HepG2 (cell line): Measurements from ENCODE around the gene SSC5D. TPM values are rescaled to one million over a fixed set of nuclear protein-coding genes. Genes with fewer than 3 reads are reported as not detected.

Experiments
- CBX2 ChIP-seq, 2 experiments: fragments of 200-600 bp in 1 of 2; sonication (generic); formaldehyde crosslinking in 1 of 2; IDR thresholded peaks; 2 replicates each; pipeline versions ENCODE4 v1.7.0 to v1.8.1; 2018 to 2022; ENCODE audit warnings: low read depth in 2 of 2, low read length in 1 of 2, mild to moderate bottlenecking in 1 of 2, missing genetic modification reagents in 1 of 2
- FOXP1 ChIP-seq, 2 experiments: fragments of 450-650 bp in 1 of 2; IDR thresholded peaks; 2 replicates each; pipeline ENCODE4 v1.6.1; 2017 to 2018; ENCODE audit warnings: antibody characterized with exemption in 1 of 2
- HDAC1 ChIP-seq: sonication (generic); formaldehyde crosslinking; IDR thresholded peaks from 2 replicates; pipeline ENCODE4 v1.5.1; 2020; ENCODE audit warnings: mild to moderate bottlenecking, missing genetic modification reagents
- IKZF1 ChIP-seq: fragments of 450-650 bp; IDR thresholded peaks from 2 replicates; pipeline ENCODE4 v1.7.1; 2016
- KAT7 ChIP-seq: IDR thresholded peaks from 2 replicates; pipeline ENCODE4 v1.6.1; 2018; ENCODE audit warnings: borderline replicate concordance, missing compliant biosample characterization
- KDM3A ChIP-seq: IDR thresholded peaks from 2 replicates; pipeline ENCODE4 v1.6.1; 2018; ENCODE audit warnings: low read depth, missing compliant biosample characterization
- MAZ ChIP-seq, 2 experiments: sonication (generic) in 1 of 2; formaldehyde crosslinking in 1 of 2; IDR thresholded peaks; 2 replicates each; pipeline versions ENCODE4 v1.5.0 to v1.6.1; 2012 to 2020; ENCODE audit warnings: low read depth in 2 of 2, mild to moderate bottlenecking in 2 of 2, borderline replicate concordance in 1 of 2, improper control_type of control experiment in 1 of 2, low read length in 1 of 2, missing genetic modification reagents in 1 of 2, moderate library complexity in 1 of 2
- MYC ChIP-seq: sonication (generic); formaldehyde crosslinking; IDR thresholded peaks from 2 replicates; pipeline ENCODE4 v1.9.0; 2021; ENCODE audit warnings: missing genetic modification reagents, borderline replicate concordance
- PAWR ChIP-seq: sonication (generic); formaldehyde crosslinking; IDR thresholded peaks from 2 replicates; pipeline ENCODE4 v1.4.0; 2020; ENCODE audit warnings: missing genetic modification reagents, mild to moderate bottlenecking, borderline replicate concordance
- PITX1 ChIP-seq: sonication (generic); formaldehyde crosslinking; IDR thresholded peaks from 2 replicates; pipeline ENCODE4 v1.5.1; 2020; ENCODE audit warnings: mild to moderate bottlenecking, missing genetic modification reagents
- SAP130 ChIP-seq: IDR thresholded peaks from 2 replicates; pipeline ENCODE4 v1.6.1; 2016; ENCODE audit warnings: low read depth
- SMARCE1 ChIP-seq: fragments of 450-650 bp; IDR thresholded peaks from 2 replicates; pipeline ENCODE4 v1.6.1; 2017; ENCODE audit warnings: borderline replicate concordance
- SMYD3 ChIP-seq: sonication (generic); formaldehyde crosslinking; IDR thresholded peaks from 2 replicates; pipeline ENCODE4 v1.8.1; 2023; ENCODE audit warnings: mild to moderate bottlenecking, missing genetic modification reagents
- SP5 ChIP-seq: IDR thresholded peaks from 2 replicates; pipeline ENCODE4 v1.6.1; 2016; ENCODE audit warnings: low read depth, borderline replicate concordance
- TBL1XR1 ChIP-seq: fragments of 150-350 bp; IDR thresholded peaks from 2 replicates; pipeline ENCODE4 v1.6.1; 2014; ENCODE audit warnings: borderline replicate concordance, low read length; ENCODE audit not compliant: partially characterized antibody
- TEAD2 ChIP-seq: sonication (generic); formaldehyde crosslinking; IDR thresholded peaks from 2 replicates; pipeline ENCODE4 v1.9.0; 2021; ENCODE audit warnings: missing genetic modification reagents
- XRCC5 ChIP-seq: fragments of 200-400 bp; formaldehyde crosslinking; optimal IDR thresholded peaks from 2 replicates; pipeline ENCODE3; 2017; ENCODE audit warnings: mild to moderate bottlenecking, low read length
- ZBTB7B ChIP-seq: sonication (generic); formaldehyde crosslinking; IDR thresholded peaks from 2 replicates; pipeline ENCODE4 v1.4.0; 2020; ENCODE audit warnings: missing genetic modification reagents
- ZMAT3 ChIP-seq: sonication (generic); formaldehyde crosslinking; conservative IDR thresholded peaks from 2 replicates; pipeline ENCODE4 v1.7.0; 2021; ENCODE audit warnings: missing genetic modification reagents
- ZNF3 ChIP-seq: IDR thresholded peaks from 2 replicates; pipeline ENCODE4 v1.7.0; 2017; ENCODE audit warnings: inconsistent platforms
- ZNF451 ChIP-seq: sonication (generic); formaldehyde crosslinking; IDR thresholded peaks from 2 replicates; pipeline ENCODE4 v1.5.0; 2020; ENCODE audit warnings: mild to moderate bottlenecking, missing genetic modification reagents
- ZNF773 ChIP-seq: sonication (generic); formaldehyde crosslinking; IDR thresholded peaks from 2 replicates; pipeline ENCODE4 v1.4.0; 2020; ENCODE audit warnings: missing genetic modification reagents, borderline replicate concordance
- ZNF788 ChIP-seq: sonication (generic); formaldehyde crosslinking; IDR thresholded peaks from 2 replicates; pipeline ENCODE4 v1.5.0; 2020; ENCODE audit warnings: mild to moderate bottlenecking, missing genetic modification reagents, borderline replicate concordance
- polyA plus RNA-seq, 8 experiments: library from polyadenylated mRNA; depleted of rRNA in 3 of 8; stranded (reverse) in 7 of 8; unstranded in 1 of 8; fragments of >200 nt; fragmentation: Illumina TruSeq in 4 of 8; extraction: Trizol in 4 of 8; gene quantifications; 2 replicates each; pipeline versions ENCODE4 v1.2.1 to v1.2.3, GENCODE V29; 2011 to 2016; ENCODE audit warnings: low read depth in 4 of 8, missing spikeins in 1 of 8, mixed read lengths in 1 of 8; ENCODE audit not compliant: insufficient read depth in 1 of 8
- total RNA-seq, 5 experiments: library from RNA; depleted of rRNA; stranded (reverse); fragments of >200 nt; fragmentation: Illumina TruSeq; extraction: Trizol; gene quantifications; 2 replicates each; pipeline ENCODE4 v1.2.3, GENCODE V29; 2016; ENCODE audit warnings: low read depth in 1 of 5
- TF ChIP-seq, protein P1 (sequence below): sonication (generic); formaldehyde crosslinking; IDR thresholded peaks from 2 replicates; pipeline ENCODE4 v1.5.0; 2020; ENCODE audit warnings: mild to moderate bottlenecking, missing genetic modification reagents
- TF ChIP-seq, protein P2 (sequence below): sonication (generic); formaldehyde crosslinking; IDR thresholded peaks from 2 replicates; pipeline ENCODE4 v1.5.0; 2020; ENCODE audit warnings: mild to moderate bottlenecking, missing genetic modification reagents
- TF ChIP-seq, protein P3 (sequence below): sonication (generic); IDR thresholded peaks from 2 replicates; pipeline ENCODE4 v1.6.1; 2016; ENCODE audit warnings: low read depth, borderline replicate concordance

SSC5D gene
- total and polyA plus RNA-seq, 2 of the 13 experiments (the other 11 are each of a cell fraction or from before 2014, with no cell fraction given) = not detected

DNA sequence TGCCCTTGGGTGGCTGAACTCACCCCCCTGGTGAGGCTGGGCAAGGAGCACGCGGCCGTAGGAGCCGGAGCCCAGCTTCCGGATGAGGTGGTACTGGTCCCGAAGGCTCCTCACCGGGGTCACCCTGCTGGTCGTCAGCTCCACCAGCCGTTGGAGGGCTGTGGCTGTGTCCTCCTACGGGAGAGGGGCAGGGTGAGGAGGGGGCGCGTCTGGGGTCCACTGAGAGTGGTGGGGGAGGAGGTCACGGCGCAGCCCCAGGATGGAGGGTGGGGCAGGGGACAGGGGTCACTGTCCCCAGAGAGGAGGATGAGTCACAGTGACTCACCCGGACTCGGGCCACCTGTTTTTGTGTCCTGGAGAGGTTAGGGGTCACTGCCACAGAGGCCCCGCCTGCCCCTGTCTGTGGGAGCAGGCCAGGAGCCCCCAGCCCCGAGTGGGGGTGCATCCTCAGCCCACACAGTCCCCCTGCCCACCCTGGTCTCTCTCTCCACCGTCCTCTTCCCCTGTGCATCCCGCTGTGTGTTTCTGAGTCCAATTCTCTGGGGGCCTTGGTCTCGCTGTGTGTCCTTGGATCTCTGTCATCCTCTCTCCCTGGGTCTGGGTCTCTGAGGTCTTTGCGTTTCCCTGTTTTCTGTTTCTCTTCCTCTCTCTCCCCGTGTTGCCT is 56.7 kb downstream of the SSC5D start (continued):
- TF ChIP-seq MAZ (IDR thresholded peaks at IDR 0.05; ENCODE audit: borderline replicate concordance, low read depth, low read length) (0 out of 2 replicates have a peak, but pooled peaks have one; percentile 42), MAZ (CRISPR knock-in tag; IDR thresholded peaks at IDR 0.05; ENCODE audit: low read depth) (no peak), ZNF773 (CRISPR knock-in tag) (no peak), ZNF451 (CRISPR knock-in tag) (no peak), TBL1XR1 (peak; percentile 22), SMARCE1 (no peak), PITX1 (CRISPR knock-in tag) (no peak), SAP130 (peak; percentile 64), ZMAT3 (CRISPR knock-in tag) (0 out of 2 replicates have a peak, but pooled peaks have one; percentile 21), SP5 (CRISPR knock-in tag) (peak; percentile 69), XRCC5 (no peak), ZNF3 (CRISPR knock-in tag) (no peak), TEAD2 (CRISPR knock-in tag) (no peak), PAWR (CRISPR knock-in tag) (no peak), SMYD3 (CRISPR knock-in tag) (no peak), FOXP1 (IDR thresholded peaks at IDR 0.05) (no peak), FOXP1 (CRISPR knock-in tag; IDR thresholded peaks at IDR 0.05) (peak; percentile 34; the same call in 1 of the 2 replicates), ZNF788 (CRISPR knock-in tag) (0 out of 2 replicates have a peak, but pooled peaks have one; percentile 32), MYC (CRISPR knock-in tag) (peak; percentile 20; the same call in 1 of the 2 replicates), ZBTB7B (peak; percentile 47; the same call in 1 of the 2 replicates), KDM3A (CRISPR knock-in tag) (0 out of 2 replicates have a peak, but pooled peaks have one; percentile 47), CBX2 (IDR thresholded peaks at IDR 0.05; ENCODE audit: low read depth, low read length) (no peak), CBX2 (CRISPR knock-in tag; IDR thresholded peaks at IDR 0.05; ENCODE audit: low read depth) (no peak), KAT7 (0 out of 2 replicates have a peak, but pooled peaks have one; percentile 40), HDAC1 (CRISPR knock-in tag) (peak; percentile 51; the same call in 1 of the 2 replicates), IKZF1 (no peak)
- TF ChIP-seq, protein P1, sequence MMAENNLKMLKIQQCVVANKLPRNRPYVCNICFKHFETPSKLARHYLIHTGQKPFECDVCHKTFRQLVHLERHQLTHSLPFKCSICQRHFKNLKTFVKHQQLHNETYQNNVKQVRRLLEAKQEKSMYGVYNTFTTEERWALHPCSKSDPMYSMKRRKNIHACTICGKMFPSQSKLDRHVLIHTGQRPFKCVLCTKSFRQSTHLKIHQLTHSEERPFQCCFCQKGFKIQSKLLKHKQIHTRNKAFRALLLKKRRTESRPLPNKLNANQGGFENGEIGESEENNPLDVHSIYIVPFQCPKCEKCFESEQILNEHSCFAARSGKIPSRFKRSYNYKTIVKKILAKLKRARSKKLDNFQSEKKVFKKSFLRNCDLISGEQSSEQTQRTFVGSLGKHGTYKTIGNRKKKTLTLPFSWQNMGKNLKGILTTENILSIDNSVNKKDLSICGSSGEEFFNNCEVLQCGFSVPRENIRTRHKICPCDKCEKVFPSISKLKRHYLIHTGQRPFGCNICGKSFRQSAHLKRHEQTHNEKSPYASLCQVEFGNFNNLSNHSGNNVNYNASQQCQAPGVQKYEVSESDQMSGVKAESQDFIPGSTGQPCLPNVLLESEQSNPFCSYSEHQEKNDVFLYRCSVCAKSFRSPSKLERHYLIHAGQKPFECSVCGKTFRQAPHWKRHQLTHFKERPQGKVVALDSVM (CRISPR knock-in tag) = 0 out of 2 replicates have a peak, but pooled peaks have one; percentile 14
- TF ChIP-seq, protein P2, sequence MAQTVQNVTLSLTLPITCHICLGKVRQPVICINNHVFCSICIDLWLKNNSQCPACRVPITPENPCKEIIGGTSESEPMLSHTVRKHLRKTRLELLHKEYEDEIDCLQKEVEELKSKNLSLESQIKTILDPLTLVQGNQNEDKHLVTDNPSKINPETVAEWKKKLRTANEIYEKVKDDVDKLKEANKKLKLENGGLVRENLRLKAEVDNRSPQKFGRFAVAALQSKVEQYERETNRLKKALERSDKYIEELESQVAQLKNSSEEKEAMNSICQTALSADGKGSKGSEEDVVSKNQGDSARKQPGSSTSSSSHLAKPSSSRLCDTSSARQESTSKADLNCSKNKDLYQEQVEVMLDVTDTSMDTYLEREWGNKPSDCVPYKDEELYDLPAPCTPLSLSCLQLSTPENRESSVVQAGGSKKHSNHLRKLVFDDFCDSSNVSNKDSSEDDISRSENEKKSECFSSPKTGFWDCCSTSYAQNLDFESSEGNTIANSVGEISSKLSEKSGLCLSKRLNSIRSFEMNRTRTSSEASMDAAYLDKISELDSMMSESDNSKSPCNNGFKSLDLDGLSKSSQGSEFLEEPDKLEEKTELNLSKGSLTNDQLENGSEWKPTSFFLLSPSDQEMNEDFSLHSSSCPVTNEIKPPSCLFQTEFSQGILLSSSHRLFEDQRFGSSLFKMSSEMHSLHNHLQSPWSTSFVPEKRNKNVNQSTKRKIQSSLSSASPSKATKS (CRISPR knock-in tag) = no peak
- TF ChIP-seq, protein P3, sequence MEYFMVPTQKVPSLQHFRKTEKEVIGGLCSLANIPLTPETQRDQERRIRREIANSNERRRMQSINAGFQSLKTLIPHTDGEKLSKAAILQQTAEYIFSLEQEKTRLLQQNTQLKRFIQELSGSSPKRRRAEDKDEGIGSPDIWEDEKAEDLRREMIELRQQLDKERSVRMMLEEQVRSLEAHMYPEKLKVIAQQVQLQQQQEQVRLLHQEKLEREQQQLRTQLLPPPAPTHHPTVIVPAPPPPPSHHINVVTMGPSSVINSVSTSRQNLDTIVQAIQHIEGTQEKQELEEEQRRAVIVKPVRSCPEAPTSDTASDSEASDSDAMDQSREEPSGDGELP = peak; percentile 78; the same call in 1 of the 2 replicates
